ENCODE results near the gene SLC39A10. TPM values are rescaled to one million over a fixed set of nuclear protein-coding genes. Genes with fewer than 3 reads are reported as not detected.
"Not testable (repeated sequence)": the region's sequence is repeated elsewhere in the genome, so short reads cannot be mapped to it uniquely, and the experiment has no call there.

Gene SLC39A10
- total and polyA plus RNA-seq, 10 of the 15 experiments (the other 5 are each of a cell fraction or from before 2014, with no cell fraction given) = 2.0 to 23.6 (median 7.9) TPM

- in situ Hi-C loops (cut with MboI) = not testable (repeated sequence)
These were observed 35.5 kb downstream of the SLC39A10 start for GRCh38 chr2:195692531-195692930.

GRCh38 chr2:195694553-195694952 lies 37.5 kb downstream of the SLC39A10 start:
- BruUV-seq (replicated peaks) = no TSS peak

More at GRCh38 chr2:195692531-195692930, 35.5 kb downstream of the SLC39A10 start:
- H3K4me3 ChIP-seq; H2AFZ ChIP-seq (ENCODE audit: control insufficient read depth, low read depth, low read length); H3K4me2 ChIP-seq (ENCODE audit: control insufficient read depth, insufficient read depth); ATAC-seq; H3K27me3 ChIP-seq (replicated peaks in 1 of 2; ENCODE audit: control insufficient read depth in 2 of 2, insufficient read depth in 2 of 2, low read length in 1 of 2); H3K27ac ChIP-seq (ENCODE audit: control insufficient read depth, insufficient read depth); BruUV-seq (replicated peaks); CTCF ChIA-PET; H3K79me2 ChIP-seq (ENCODE audit: control insufficient read depth, insufficient read depth, low read length); RAD21 ChIA-PET (ENCODE audit: unreplicated experiment); H3K36me3 ChIP-seq (ENCODE audit: control insufficient read depth in 2 of 2, insufficient read depth in 2 of 2, low read length in 1 of 2); POLR2A ChIA-PET; H3K9ac ChIP-seq (ENCODE audit: control insufficient read depth, insufficient read depth, low read length); H4K20me1 ChIP-seq (ENCODE audit: control insufficient read depth, insufficient read depth); DNase-seq (ENCODE audit: low read depth, low spot score); H3K9me3 ChIP-seq (replicated peaks; ENCODE audit: control insufficient read depth, insufficient read depth, low read length); intact Hi-C loops (cut with micrococcal nuclease; ENCODE audit: unreplicated experiment); H3K4me1 ChIP-seq (ENCODE audit: control insufficient read depth, insufficient read depth, low read length); FAIRE-seq: not testable (repeated sequence)
- SMC1A ChIA-PET (ENCODE audit: uncharacterized antibody, unreplicated experiment) = interaction anchor here (1.4 kb wide), 1 partner anchor 14 kb away, joined by 4 read pairs; no protein-coding TSS in a partner anchor
- peak; percentile 34; the same call in 1 of the 2 replicates for TF ChIP-seq SPI1 (IDR thresholded peaks at IDR 0.05; ENCODE audit: borderline replicate concordance, insufficient read depth, low read depth, low read length)
- 51% methylated on average over 3 of the region's 3 CpGs for WGBS (ENCODE audit: insufficient coverage, insufficient replicate concordance, low lambda C conversion rate, missing lambda C conversion rate)

More at GRCh38 chr2:195694553-195694952, 37.5 kb downstream of the SLC39A10 start:
- in situ Hi-C loops (cut with MboI) (no loop called here), intact Hi-C loops (cut with micrococcal nuclease; ENCODE audit: unreplicated experiment) (no loop called here)
- no peaks in the 10 kb centered on the region for H4K20me1 ChIP-seq (ENCODE audit: control insufficient read depth, insufficient read depth)
- SMC1A ChIA-PET (ENCODE audit: uncharacterized antibody, unreplicated experiment) = interaction anchor here (1.3 to 1.6 kb wide), 2 partner anchors 8 to 10 kb away, joined by 3 to 4 read pairs; no protein-coding TSS in a partner anchor
- no peak overlapping the region for H3K9ac ChIP-seq (ENCODE audit: control insufficient read depth, insufficient read depth, low read length)
- H3K79me2 ChIP-seq (ENCODE audit: control insufficient read depth, insufficient read depth, low read length) = no peaks in the 10 kb centered on the region
- H3K9me3 ChIP-seq (replicated peaks; ENCODE audit: control insufficient read depth, insufficient read depth, low read length) = peaks cover 4% of the 10 kb centered on the region; the same call in 2 of the 3 replicates
- ATAC-seq = no peak
- CTCF ChIA-PET = no interaction called here
- no peak overlapping the region for H2AFZ ChIP-seq (ENCODE audit: control insufficient read depth, low read depth, low read length)
- H3K4me3 ChIP-seq = no peak overlapping the region
- RAD21 ChIA-PET (ENCODE audit: unreplicated experiment) = no interaction called here
- no peaks in the 10 kb centered on the region for H3K36me3 ChIP-seq (ENCODE audit: control insufficient read depth in 2 of 2, insufficient read depth in 2 of 2, low read length in 1 of 2)
- TF ChIP-seq EGR1 (IDR thresholded peaks at IDR 0.05; ENCODE audit: borderline replicate concordance in 1 of 2, low read depth in 2 of 2, low read length in 2 of 2) (no peak), IKZF1 (conservative IDR thresholded peaks at IDR 0.05) (no peak), CBX5 (IDR thresholded peaks at IDR 0.05; ENCODE audit: low read depth) (no peak), ELK1 (IDR thresholded peaks at IDR 0.05; ENCODE audit: low read depth, low read length) (no peak), BACH1 (IDR thresholded peaks at IDR 0.05; ENCODE audit: borderline replicate concordance) (no peak), CHD2 (IDR thresholded peaks at IDR 0.05; ENCODE audit: borderline replicate concordance, low read depth, low read length) (no peak), MEF2B (IDR thresholded peaks at IDR 0.05; ENCODE audit: partially characterized antibody, poor library complexity, severe bottlenecking) (no peak), LARP7 (IDR thresholded peaks at IDR 0.05) (no peak), SP1 (IDR thresholded peaks at IDR 0.05; ENCODE audit: low read depth, low read length) (no peak), HDAC2 (IDR thresholded peaks at IDR 0.05) (no peak), NFYA (IDR thresholded peaks at IDR 0.05; ENCODE audit: borderline replicate concordance, low read depth, low read length) (no peak), RFX5 (IDR thresholded peaks at IDR 0.05; ENCODE audit: low read depth, low read length) (no peak), RBBP5 (conservative IDR thresholded peaks at IDR 0.05) (no peak)
- 100% methylated on average over 7 of the region's 7 CpGs for WGBS (ENCODE audit: insufficient coverage, insufficient replicate concordance, low lambda C conversion rate, missing lambda C conversion rate)
- no peak overlapping the region for H3K27ac ChIP-seq (ENCODE audit: control insufficient read depth, insufficient read depth)
- H3K4me1 ChIP-seq (ENCODE audit: control insufficient read depth, insufficient read depth, low read length) = no peaks in the 10 kb centered on the region; the same call in 1 of the 2 replicates
- no peak overlapping the region for H3K4me2 ChIP-seq (ENCODE audit: control insufficient read depth, insufficient read depth)
- no peak for FAIRE-seq
- no peaks in the 10 kb centered on the region for H3K27me3 ChIP-seq (replicated peaks in 1 of 2; ENCODE audit: control insufficient read depth in 2 of 2, insufficient read depth in 2 of 2, low read length in 1 of 2)
- POLR2A ChIA-PET = interaction anchor here (0.6 kb wide), 1 partner anchor 380 kb away, joined by 4 read pairs; no protein-coding TSS in a partner anchor
- DNase-seq (ENCODE audit: low read depth, low spot score) = no peak

All from GM12878 (cell line).